Measurements from ENCODE around the gene RAPGEF3.

DNA sequence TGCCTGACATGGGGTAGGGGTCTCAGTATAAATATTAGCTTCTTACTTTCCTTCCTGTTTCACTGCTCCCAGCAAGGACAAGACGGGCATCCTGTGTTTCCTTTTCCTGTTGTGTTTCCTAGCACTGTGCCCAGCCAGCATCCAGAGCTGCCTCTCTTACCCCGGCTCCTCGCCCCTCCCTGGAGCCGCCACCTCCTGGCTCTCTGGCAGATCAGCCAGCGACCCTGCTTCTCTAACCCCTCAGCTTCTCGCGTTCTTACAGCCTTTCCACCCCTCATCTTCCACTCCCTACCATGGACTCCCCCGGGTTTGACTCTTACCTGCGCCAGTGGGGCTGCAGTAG lies 43.2 kb upstream of the RAPGEF3 start:
- TF ChIP-seq POLR2A (IDR thresholded peaks at IDR 0.05; ENCODE audit: low read depth, low read length) (no peak), TAF1 (IDR thresholded peaks at IDR 0.05; ENCODE audit: borderline replicate concordance, low read depth, low read length) (no peak), POLR2AphosphoS5 (IDR thresholded peaks at IDR 0.05; ENCODE audit: low read depth, low read length) (no peak)
